ENCODE data around the gene VWA3A.
"Not testable (repeated sequence)": the region's sequence is repeated elsewhere in the genome, so short reads cannot be mapped to it uniquely, and the experiment has no call there.

VWA3A gene

GRCh38 chr16:22092143-22092933, at the start of gene VWA3A:
Gene VWA3A, plus strand, starts transcription at chr16:22092541. Its CDS starts 97 bp downstream, at chr16:22092638.
- DNase-seq = no peak

- not testable (repeated sequence) for DNase-seq
Measured at GRCh38 chr16:22043882-22044281, 48.5 kb upstream of the VWA3A start.

GRCh38 chr16:22045888-22046287, 46.5 kb upstream of the VWA3A start:
- DNase-seq = not testable (repeated sequence)

- DNase-seq = no peak
Measured at GRCh38 chr16:22050963-22051362, 41.4 kb upstream of the VWA3A start.

GRCh38 chr16:22052980-22053379, 39.4 kb upstream of the VWA3A start:
- no peak for DNase-seq

GRCh38 chr16:22053921-22054341, 38.4 kb upstream of the VWA3A start:
- no peak for DNase-seq

GRCh38 chr16:22054847-22055590, 37.3 kb upstream of the VWA3A start:
- DNase-seq = peak; percentile 9

- no peak for DNase-seq
Measured at GRCh38 chr16:22055881-22056280, 36.5 kb upstream of the VWA3A start.

GRCh38 chr16:22063888-22064467, 28.4 kb upstream of the VWA3A start:
- no peak for DNase-seq

- DNase-seq = no peak
Measured at GRCh38 chr16:22065252-22065651, 27.1 kb upstream of the VWA3A start.

- DNase-seq = no peak
Measured at GRCh38 chr16:22070361-22071330, 21.7 kb upstream of the VWA3A start.

- DNase-seq = no peak
Measured at GRCh38 chr16:22071331-22071910, 20.9 kb upstream of the VWA3A start.

- DNase-seq = no peak
Measured at GRCh38 chr16:22073350-22073749, 19.0 kb upstream of the VWA3A start.

- DNase-seq = no peak
Measured at GRCh38 chr16:22075043-22075757, 17.1 kb upstream of the VWA3A start.

GRCh38 chr16:22075776-22076175, 16.6 kb upstream of the VWA3A start:
- no peak for DNase-seq

GRCh38 chr16:22077700-22078313, 14.5 kb upstream of the VWA3A start:
- DNase-seq = peak; percentile 65

- DNase-seq = no peak
Measured at GRCh38 chr16:22078656-22079055, 13.7 kb upstream of the VWA3A start.

GRCh38 chr16:22081050-22081449, 11.3 kb upstream of the VWA3A start:
- DNase-seq = no peak

GRCh38 chr16:22086440-22086839, 5.9 kb upstream of the VWA3A start:
- no peak for DNase-seq

GRCh38 chr16:22088642-22089041, 3.7 kb upstream of the VWA3A start:
- DNase-seq = no peak

- no peak for DNase-seq
Measured at GRCh38 chr16:22089910-22090309, 2.4 kb upstream of the VWA3A start.
